Thyroid gland (tissue), 4 donors: Measurements from ENCODE around the gene CCNB1IP1. TPM values are rescaled to one million over a fixed set of nuclear protein-coding genes. Genes with fewer than 3 reads are reported as not detected.
A peak's percentile ranks its signal among the peaks of the same experiment; 100 is the strongest.
"Not testable (repeated sequence)": the region's sequence is repeated elsewhere in the genome, so short reads cannot be mapped to it uniquely, and the experiment has no call there.

Source experiments
- DNase-seq, 2 donors: peaks; one replicate each; pipeline ENCODE4 v3.0.0-alpha.2; 2019
- H3K27ac ChIP-seq, 3 donors: fragments of 200-600 bp; sonication (generic); 1 replicate in 2 of 3; 2 replicates in 1 of 3; pipeline ENCODE4 v1.5.1; 2016 to 2019; ENCODE audit warnings: mild to moderate bottlenecking in 1 of 3, moderate library complexity in 1 of 3
- H3K27me3 ChIP-seq: fragments of 200-600 bp; sonication (generic); one replicate; pipeline ENCODE4 v1.5.1; 2019
- H3K36me3 ChIP-seq, 2 donors: fragments of 200-600 bp; sonication (generic); one replicate each; pipeline ENCODE4 v1.5.1; 2016 to 2019
- H3K4me1 ChIP-seq, 2 donors: fragments of 200-600 bp; sonication (generic); one replicate each; pipeline ENCODE4 v1.5.1; 2017 to 2019
- H3K4me3 ChIP-seq, 3 donors: fragments of 200-600 bp; sonication (generic); replicated peaks in 1 of 3; 1 replicate in 2 of 3; 2 replicates in 1 of 3; pipeline ENCODE4 v1.5.1; 2016; ENCODE audit warnings: mild to moderate bottlenecking in 1 of 3
- H3K9me3 ChIP-seq: fragments of 200-600 bp; sonication (generic); one replicate; pipeline ENCODE4 v1.5.1; 2017
- CTCF ChIP-seq, 6 experiments: fragments of 200-600 bp in 3 of 6; fragments of 450-650 bp in 3 of 6; sonication (generic) in 3 of 6; IDR thresholded peaks; one replicate each; pipeline ENCODE4 v1.5.1; 2016 to 2019; ENCODE audit warnings: antibody characterized with exemption in 6 of 6, mild to moderate bottlenecking in 2 of 6, inconsistent platforms in 1 of 6, moderate library complexity in 1 of 6
- POLR2A ChIP-seq, 2 donors: fragments of 450-650 bp; IDR thresholded peaks; one replicate each; pipeline ENCODE4 v1.6.1; 2017; ENCODE audit warnings: antibody characterized with exemption in 2 of 2, mild to moderate bottlenecking in 2 of 2, moderate library complexity in 1 of 2
- WGBS, 2 donors: methylation state at CpG; one replicate each; pipeline ENCODE4 v1.1.5; 2017; 5-methylcytosine and 5-hydroxymethylcytosine counted together
- intact Hi-C: fragments of 100-400 bp; cut with DNase I; formaldehyde crosslinking; loops from one replicate; pipeline ENCODE4 v1.15.1; 2023
- total RNA-seq, 4 donors: library from RNA; depleted of rRNA; stranded (reverse); fragments of >200 nt; gene quantifications; one replicate each; pipeline ENCODE4 v1.2.3, GENCODE V29; 2016

Gene CCNB1IP1
- total RNA-seq, 4 donors from 2014 or later = 57.2 to 150 (median 92.9) TPM

- Histone ChIP-seq H3K27me3 (no peaks in the 10 kb centered on the region), H3K9me3 (no peaks in the 10 kb centered on the region), H3K27ac (no peak overlapping the region), H3K36me3 (peaks cover 10 to 14% of the 10 kb centered on the region in 2 donors), H3K4me3 (no peak overlapping the region), H3K4me1 (no peaks in the 10 kb centered on the region)
- TF ChIP-seq POLR2A (IDR thresholded peaks at IDR 0.05) = no peak
- TF ChIP-seq CTCF (IDR thresholded peaks at IDR 0.05) = no peak
- intact Hi-C loops = no loop called here
- WGBS, 2 donors = 94 to 95% methylated on average over 1 of the region's 1 CpG
- DNase-seq = no peak
These were observed 12.3 kb upstream of the CCNB1IP1 start for GRCh38 chr14:20345366-20345765.

GRCh38 chr14:20343862-20344220, 10.8 kb upstream of the CCNB1IP1 start:
- H3K9me3 ChIP-seq = no peaks in the 10 kb centered on the region
- H3K27ac ChIP-seq = peak overlapping the region; percentile 85 to 95 (median 90)
- peaks cover 0 to 7% of the 10 kb centered on the region in 2 donors for H3K36me3 ChIP-seq
- peak overlapping the region; percentile 32 to 88 (median 64) for H3K4me3 ChIP-seq
- intact Hi-C loops = no loop called here
- DNase-seq = no peak
- 1% methylated on average over 3 of the region's 3 CpGs for WGBS, 2 donors
- no peaks in the 10 kb centered on the region for H3K27me3 ChIP-seq
- H3K4me1 ChIP-seq = no peaks in the 10 kb centered on the region
- TF ChIP-seq POLR2A (IDR thresholded peaks at IDR 0.05) (no peak), CTCF (IDR thresholded peaks at IDR 0.05) (no peak)

GRCh38 chr14:20343092-20343861, 10.2 kb upstream of the CCNB1IP1 start, which contains the start of gene PARP2:
Gene PARP2, plus strand, starts transcription at chr14:20343635. Its CDS starts 7 bp downstream, at chr14:20343642.
- peaks cover 0 to 7% of the 10 kb centered on the region in 2 donors for H3K36me3 ChIP-seq
- TF ChIP-seq CTCF (IDR thresholded peaks at IDR 0.05) (no peak), POLR2A (IDR thresholded peaks at IDR 0.05) (peak; percentile 80 to 95)
- peak within 1 kb of the TSS; percentile 90 to 95 (median 94) for H3K27ac ChIP-seq
- no peaks in the 10 kb centered on the region for H3K4me1 ChIP-seq
- H3K4me3 ChIP-seq = peak within 1 kb of the TSS; percentile 32 to 88 (median 64)
- H3K9me3 ChIP-seq = no peaks in the 10 kb centered on the region
- H3K27me3 ChIP-seq = no peaks in the 10 kb centered on the region
- DNase-seq = peak; percentile 98
- intact Hi-C loops = no loop called here
- WGBS, 2 donors = 0 to 1% methylated on average over 17 to 42 of the region's 50 CpGs

- H3K9me3 ChIP-seq = no peaks in the 10 kb centered on the region
- no peaks in the 10 kb centered on the region for H3K27me3 ChIP-seq
- no peak for DNase-seq
- TF ChIP-seq POLR2A (IDR thresholded peaks at IDR 0.05) (peak in 1 of 2 donors; percentile 13), CTCF (IDR thresholded peaks at IDR 0.05) (no peak)
- H3K27ac ChIP-seq = peak overlapping the region in 2 of 3 donors; percentile 90 to 94
- H3K4me1 ChIP-seq = no peaks in the 10 kb centered on the region
- peak overlapping the region in 2 of 3 donors; percentile 64 to 69 for H3K4me3 ChIP-seq
- intact Hi-C loops = no loop called here
- 78 to 82% methylated on average over 2 of the region's 2 CpGs for WGBS, 2 donors
- no peaks in the 10 kb centered on the region for H3K36me3 ChIP-seq
These were observed 8.6 kb upstream of the CCNB1IP1 start for GRCh38 chr14:20341646-20342045.

GRCh38 chr14:20341032-20341431, 8.0 kb upstream of the CCNB1IP1 start:
- H3K4me3 ChIP-seq, H3K36me3 ChIP-seq, DNase-seq, H3K27me3 ChIP-seq, H3K27ac ChIP-seq, intact Hi-C loops, H3K4me1 ChIP-seq, H3K9me3 ChIP-seq: not testable (repeated sequence)
- WGBS, 2 donors = 96 to 99% methylated on average over 4 of the region's 4 CpGs
